Motor neuron (in vitro differentiated cells): ENCODE results near the gene PHF2. TPM values are rescaled to one million over a fixed set of nuclear protein-coding genes. Genes with fewer than 3 reads are reported as not detected.
A peak's percentile ranks its signal among the peaks of the same experiment; 100 is the strongest.

Experiments
- ATAC-seq, 8 experiments: fragments of 200-7000 bp; cut with Tn5 transposase; replicated peaks in 6 of 8; 2 replicates each; pipeline ENCODE4 v1.8.0; 2021; ENCODE audit warnings: mild to moderate bottlenecking in 8 of 8, moderate library complexity in 8 of 8
- H3K27ac ChIP-seq, 2 donors: fragments of 250-450 bp; sonication (Bioruptor Pico); 2 replicates each; pipeline ENCODE4 v1.9.0; 2021; ENCODE audit warnings: antibody characterized with exemption in 2 of 2, mild to moderate bottlenecking in 2 of 2, moderate library complexity in 1 of 2
- H3K4me1 ChIP-seq, 2 donors: fragments of 250-450 bp; sonication (Bioruptor Pico); replicated peaks in 1 of 2; 2 replicates each; pipeline ENCODE4 v1.6.1; 2021; ENCODE audit warnings: antibody characterized with exemption in 2 of 2, mild to moderate bottlenecking in 2 of 2, moderate library complexity in 1 of 2
- H3K4me3 ChIP-seq, 5 donors: fragments of 250-450 bp; sonication (Bioruptor Pico); 2 replicates each; pipeline ENCODE4 v1.9.0; 2021; ENCODE audit warnings: antibody characterized with exemption in 5 of 5, mild to moderate bottlenecking in 5 of 5, moderate library complexity in 4 of 5
- WGBS, 10 experiments: fragments of 450-650 bp; shearing (Covaris generic); methylation state at CpG; one replicate each; pipeline ENCODE4 v1.0.0; 2022; 5-methylcytosine and 5-hydroxymethylcytosine counted together
- in situ Hi-C, 9 experiments: fragments of 400-800 bp; cut with MboI; loops; one replicate each; pipeline ENCODE4 v1.15.0; 2021; ENCODE audit warnings: low sequenced_read_pairs in 9 of 9, low pct_unique_long_range_greater_than_20kb in 2 of 9; ENCODE audit not compliant: unreplicated experiment in 9 of 9
- total RNA-seq, 8 experiments: library from RNA; unstranded; fragments of 300-600 nt; gene quantifications; 2 replicates each; pipeline versions ENCODE4 v1.2.3 to v1.2.4, GENCODE V29; 2022

Gene PHF2
- total RNA-seq, 8 experiments from 2014 or later, result 11.5 to 29.9 (median 26.6) TPM

DNA sequence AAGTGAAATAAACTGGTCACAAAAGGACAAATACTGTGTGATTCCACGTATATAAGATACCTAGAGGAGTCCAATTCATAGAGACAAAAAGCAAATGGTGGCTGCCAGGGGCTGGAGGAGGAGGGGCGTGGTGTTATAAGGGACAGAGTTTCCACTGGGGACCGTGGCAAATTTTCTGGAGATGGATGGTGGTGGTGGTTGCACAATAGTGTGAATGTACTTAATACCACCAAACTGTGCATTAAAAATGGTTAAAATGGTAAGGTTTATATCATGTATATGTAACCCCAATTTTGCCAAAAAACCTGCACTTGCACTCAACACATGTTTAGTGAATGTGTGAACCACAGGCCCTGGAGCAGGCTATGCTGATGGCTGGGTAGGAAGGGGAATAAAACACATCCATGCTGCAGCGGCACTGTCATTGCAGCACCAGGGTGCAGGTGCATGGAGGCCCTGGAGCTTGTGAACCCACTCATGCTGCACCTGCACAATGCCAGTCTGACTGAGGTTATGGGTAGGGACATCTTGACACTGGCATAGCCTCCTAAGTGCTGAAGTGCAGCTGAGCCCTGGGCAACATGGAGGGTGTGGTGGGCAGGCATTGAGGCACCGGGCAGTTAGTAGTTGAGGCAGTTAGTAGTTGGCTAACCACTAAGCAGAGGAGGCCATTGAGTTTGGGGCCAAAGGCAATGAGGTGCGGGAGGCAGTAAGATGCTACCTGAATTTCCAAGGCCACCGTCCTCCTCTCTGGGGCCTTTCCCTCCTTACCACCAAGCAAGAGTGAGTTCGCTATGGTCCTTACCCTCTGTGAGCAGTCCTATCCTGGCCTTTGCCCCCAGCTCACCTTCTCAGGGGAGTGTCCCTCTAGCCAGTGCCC is 3.5 kb upstream of the PHF2 start:
- no peak overlapping the region for H3K4me3 ChIP-seq
- ATAC-seq, result no peak
- in situ Hi-C loops, result loop anchor here in 1 of 9 experiments (25.0 kb wide), 1 partner anchor 411 kb away; no protein-coding TSS in a partner anchor

GRCh38 chr9:93573516-93573828 is 2.9 kb upstream of the PHF2 start:
- no peak for ATAC-seq
- WGBS, 10 experiments, result 94 to 100% methylated on average over 2 to 3 of the region's 3 CpGs; no CpG with 5 or more reads in 8 of the 10 experiments
- Histone ChIP-seq H3K4me1 (peaks cover 8 to 18% of the 10 kb centered on the region in 2 donors), H3K27ac (no peak overlapping the region), H3K4me3 (no peak overlapping the region)
- in situ Hi-C loops, result loop anchor here in 1 of 9 experiments (25.0 kb wide), 1 partner anchor 411 kb away; no protein-coding TSS in a partner anchor

More for the DNA sequence above, 3.5 kb upstream of the PHF2 start:
- 60 to 100% (median 89%) methylated on average over 1 to 4 of the region's 8 CpGs; no CpG with 5 or more reads in 2 of the 10 experiments for WGBS, 10 experiments
- Histone ChIP-seq H3K4me1 (peaks cover 3 to 12% of the 10 kb centered on the region in 2 donors), H3K27ac (no peak overlapping the region)

DNA sequence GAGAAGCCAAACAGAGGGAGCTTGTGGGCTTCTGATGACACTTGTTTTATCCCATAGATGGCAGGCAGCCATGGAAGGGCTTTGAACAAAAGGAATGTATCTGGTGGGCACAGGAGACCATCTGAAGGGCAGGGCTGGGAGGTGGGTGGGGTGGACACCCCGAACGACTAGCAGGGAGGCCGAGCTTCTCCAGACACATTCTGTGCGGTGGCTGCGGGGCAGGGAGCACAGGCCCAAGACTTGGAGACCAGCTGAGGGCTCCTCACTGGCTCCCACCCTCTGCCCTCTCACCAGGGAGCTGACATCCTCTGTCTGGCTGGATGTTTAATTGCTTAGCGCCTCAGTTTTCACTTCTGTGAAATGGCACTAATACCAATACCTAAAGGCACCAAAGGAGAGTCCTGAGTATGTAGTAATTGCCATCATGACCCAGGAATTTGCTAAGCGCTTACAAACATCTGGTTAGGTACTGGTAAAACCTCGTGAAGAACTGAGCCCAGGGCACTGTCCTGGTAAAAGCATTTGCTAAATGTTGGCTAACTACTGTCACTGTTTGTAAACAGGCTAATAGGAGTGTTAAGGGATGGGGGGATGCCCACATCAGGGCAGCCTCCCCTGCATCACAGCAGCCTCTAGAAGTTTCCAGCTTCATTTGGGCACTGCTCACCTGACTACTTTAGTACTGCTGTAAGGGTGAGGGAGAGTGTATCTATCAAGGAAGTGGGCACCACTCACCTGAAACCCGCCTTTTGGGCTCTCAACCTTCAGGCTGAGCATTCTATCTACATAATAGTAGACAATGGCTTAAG is 2.1 kb upstream of the PHF2 start:
- WGBS, 10 experiments, result 94 to 100% (median 100%) methylated on average over 1 to 5 of the region's 9 CpGs; no CpG with 5 or more reads in 3 of the 10 experiments
- H3K4me3 ChIP-seq, result no peak overlapping the region
- no peak overlapping the region for H3K27ac ChIP-seq
- ATAC-seq, result no peak
- in situ Hi-C loops, result loop anchor here in 1 of 9 experiments (25.0 kb wide), 1 partner anchor 412 kb away; no protein-coding TSS in a partner anchor
- H3K4me1 ChIP-seq, result peaks cover 13 to 24% of the 10 kb centered on the region in 2 donors

- H3K27ac ChIP-seq, result peak overlapping the region in 1 of 2 donors; percentile 20
Measured at GRCh38 chr9:93574900-93575795, 1.2 kb upstream of the PHF2 start.

DNA sequence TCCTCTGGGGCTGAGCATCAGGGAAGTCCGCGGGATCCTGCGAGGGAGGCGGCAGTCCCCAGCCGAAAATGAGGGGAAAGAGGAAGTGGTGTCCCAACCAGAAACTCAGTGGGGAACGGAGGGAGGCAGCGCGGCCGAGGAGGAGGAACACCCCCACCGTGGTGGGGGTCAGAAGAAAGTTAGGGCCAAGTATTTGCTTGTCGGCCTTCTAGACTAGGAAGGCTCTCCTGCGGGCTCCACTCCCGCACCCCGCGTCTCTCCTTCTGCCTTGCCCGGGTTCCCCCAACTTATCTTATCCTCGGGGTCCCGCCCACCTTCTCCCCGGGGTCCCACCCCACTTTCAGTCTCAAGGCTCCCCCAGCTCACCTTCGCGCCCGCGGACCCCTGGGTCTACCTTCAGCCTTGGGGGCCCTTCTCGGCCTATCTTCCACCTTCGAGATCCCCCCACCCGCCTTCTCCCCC is 557 bp upstream of the PHF2 start:
- in situ Hi-C loops, result no loop called here
- peak overlapping the region; percentile 62 to 98 (median 86) for H3K4me3 ChIP-seq
- peak overlapping the region; percentile 56 to 61 for H3K27ac ChIP-seq
- peaks cover 16 to 29% of the 10 kb centered on the region in 2 donors for H3K4me1 ChIP-seq
- WGBS, 10 experiments, result 0 to 20% methylated on average over 1 to 7 of the region's 26 CpGs; no CpG with 5 or more reads in 8 of the 10 experiments
- peak; percentile 8 to 36 (median 26) for ATAC-seq

More at GRCh38 chr9:93574900-93575795, 1.2 kb upstream of the PHF2 start:
- Histone ChIP-seq H3K4me1 (peaks cover 13 to 24% of the 10 kb centered on the region in 2 donors), H3K4me3 (peak overlapping the region; percentile 62 to 98 (median 86))
- ATAC-seq, result peak in 6 of 8 experiments; percentile 1 to 24 (median 12)
- in situ Hi-C loops, result loop anchor here in 1 of 9 experiments (25.0 kb wide), 1 partner anchor 413 kb away; no protein-coding TSS in a partner anchor
- WGBS, 10 experiments, result 7 to 100% (median 33%) methylated on average over 1 to 5 of the region's 30 CpGs; no CpG with 5 or more reads in 5 of the 10 experiments

GRCh38 chr9:93577078-93577974 is 942 bp downstream of the PHF2 start:
- peaks cover 16 to 33% of the 10 kb centered on the region in 2 donors for H3K4me1 ChIP-seq
- peak overlapping the region; percentile 56 to 61 for H3K27ac ChIP-seq
- peak; percentile 2 to 12 (median 6) for ATAC-seq
- peak overlapping the region; percentile 62 to 98 (median 86) for H3K4me3 ChIP-seq
- in situ Hi-C loops, result no loop called here
- WGBS, 10 experiments, result 3% methylated on average over 12 of the region's 74 CpGs; no CpG with 5 or more reads in 9 of the 10 experiments

DNA sequence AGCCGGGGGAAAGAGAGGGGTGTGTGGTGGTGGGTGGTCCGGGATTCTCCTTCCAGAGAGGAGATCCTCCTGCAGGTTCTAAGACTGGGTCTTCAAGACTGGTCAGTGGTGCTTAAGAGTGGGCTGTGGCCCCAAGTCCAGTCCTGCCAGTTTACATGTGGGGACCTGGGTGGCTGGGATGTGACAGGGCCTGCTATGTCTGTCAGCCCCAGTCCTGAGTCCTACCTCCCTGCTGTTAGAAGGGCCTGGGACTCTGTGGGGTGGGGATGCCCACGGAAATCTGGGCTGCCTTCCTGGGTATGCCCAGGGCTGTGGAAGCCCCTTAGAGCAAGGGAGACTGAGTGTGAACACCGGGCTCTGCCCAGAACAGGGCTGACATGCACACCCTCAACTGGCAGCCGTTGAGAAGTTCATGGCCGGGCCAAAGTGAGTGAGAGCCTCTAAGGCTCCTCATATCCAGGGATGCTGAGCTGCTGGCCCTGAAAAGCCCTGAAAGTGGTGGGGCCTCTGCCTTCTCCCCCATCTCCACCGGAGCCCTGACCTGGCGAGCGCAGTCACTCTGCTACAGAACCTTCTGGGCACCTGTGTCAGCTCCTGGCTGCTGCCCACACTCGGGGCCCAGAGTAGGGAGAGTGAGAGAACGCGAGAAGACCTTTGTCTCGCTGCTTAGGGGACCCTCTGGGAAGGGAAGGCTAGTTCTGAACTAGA is 1.7 kb downstream of the PHF2 start:
- WGBS, 10 experiments, result 20 to 87% (median 80%) methylated on average over 1 to 8 of the region's 13 CpGs; no CpG with 5 or more reads in 5 of the 10 experiments
- Histone ChIP-seq H3K27ac (peak overlapping the region in 1 of 2 donors; percentile 61), H3K4me3 (peak overlapping the region; percentile 62 to 98 (median 86)), H3K4me1 (peaks cover 16 to 33% of the 10 kb centered on the region in 2 donors)
- peak in 6 of 8 experiments; percentile 7 to 24 (median 16) for ATAC-seq
- in situ Hi-C loops, result no loop called here

DNA sequence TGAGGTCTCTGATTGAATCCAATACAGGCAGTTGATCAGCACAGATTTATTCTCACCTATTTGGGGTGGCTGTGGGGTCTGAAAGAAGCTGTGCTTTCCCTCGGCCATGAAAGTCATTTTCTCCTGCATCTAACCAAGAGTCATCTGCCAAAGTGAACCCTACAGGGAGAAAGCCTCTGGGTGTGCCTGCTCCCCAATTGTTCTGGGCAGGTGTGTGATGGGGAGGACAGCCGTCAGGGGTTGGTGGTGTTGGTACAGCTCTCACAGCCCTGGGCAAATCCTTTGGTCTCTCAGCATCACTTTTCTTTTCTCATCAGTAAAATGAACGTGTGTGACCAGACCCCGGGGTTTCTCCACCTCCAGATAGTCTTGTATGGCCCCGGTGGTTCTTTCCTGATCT is 2.5 kb downstream of the PHF2 start:
- no peak overlapping the region for H3K27ac ChIP-seq
- WGBS, 10 experiments, result 78 to 100% (median 100%) methylated on average over 1 to 4 of the region's 5 CpGs; no CpG with 5 or more reads in 6 of the 10 experiments
- no peak for ATAC-seq
- H3K4me3 ChIP-seq, result no peak overlapping the region
- in situ Hi-C loops, result no loop called here
- H3K4me1 ChIP-seq, result peaks cover 16 to 33% of the 10 kb centered on the region in 2 donors

- Histone ChIP-seq H3K27ac (no peak overlapping the region), H3K4me1 (peaks cover 16 to 28% of the 10 kb centered on the region in 2 donors), H3K4me3 (no peak overlapping the region)
- no peak for ATAC-seq
- in situ Hi-C loops, result no loop called here
- WGBS, 10 experiments, result 40 to 92% (median 84%) methylated on average over 1 to 6 of the region's 20 CpGs; no CpG with 5 or more reads in 6 of the 10 experiments
Measured at GRCh38 chr9:93579711-93580516, 3.5 kb downstream of the PHF2 start.
